SK-N-SH (cell line): ENCODE measurements around the gene CDK5. TPM values are rescaled to one million over a fixed set of nuclear protein-coding genes. Genes with fewer than 3 reads are reported as not detected.

Source experiments
- CHD2 ChIP-seq: fragments of 150-350 bp; IDR thresholded peaks from 2 replicates; pipeline ENCODE4 v1.6.1; 2018; ENCODE audit warnings: low read length; ENCODE audit not compliant: partially characterized antibody
- CTCF ChIP-seq: fragments of 200-600 bp; sonication (generic); IDR thresholded peaks from 2 replicates; pipeline ENCODE4 v1.6.1; 2017; ENCODE audit warnings: antibody characterized with exemption, mild to moderate bottlenecking, moderate library complexity
- EP300 ChIP-seq, 2 experiments: IDR thresholded peaks; 2 replicates each; pipeline versions ENCODE4 v1.4.0 to v1.6.1; 2012; ENCODE audit warnings: borderline replicate concordance in 1 of 2, low read depth in 1 of 2, low read length in 1 of 2
- EZH2phosphoT487 ChIP-seq: fragments of 200-600 bp; sonication (generic); IDR thresholded peaks from 2 replicates; pipeline ENCODE4 v1.6.1; 2017; ENCODE audit warnings: low read depth, mixed run types, mild to moderate bottlenecking, antibody characterized with exemption, moderate library complexity, borderline replicate concordance
- FOSL2 ChIP-seq: IDR thresholded peaks from 2 replicates; pipeline ENCODE4 v1.4.0; 2012; ENCODE audit warnings: low read depth, mild to moderate bottlenecking, moderate library complexity, borderline replicate concordance
- FOXM1 ChIP-seq: IDR thresholded peaks from 2 replicates; pipeline ENCODE4 v1.4.0; 2012; ENCODE audit warnings: low read depth, mild to moderate bottlenecking
- GABPA ChIP-seq: IDR thresholded peaks from 2 replicates; pipeline ENCODE4 v1.4.0; 2012; ENCODE audit warnings: low read depth, mild to moderate bottlenecking
- GATA2 ChIP-seq: sonication (generic); formaldehyde crosslinking; IDR thresholded peaks from 2 replicates; pipeline ENCODE4 v1.5.0; 2020; ENCODE audit warnings: mild to moderate bottlenecking, missing genetic modification reagents
- MXI1 ChIP-seq: IDR thresholded peaks from 2 replicates; pipeline ENCODE4 v1.6.1; 2012; ENCODE audit warnings: mild to moderate bottlenecking, low read depth, low read length, improper control_type of control experiment
- NFIC ChIP-seq: IDR thresholded peaks from 2 replicates; pipeline ENCODE4 v1.4.0; 2012; ENCODE audit warnings: borderline replicate concordance
- POLR2AphosphoS5 ChIP-seq: IDR thresholded peaks from 2 replicates; pipeline ENCODE4 v1.6.1; 2012; ENCODE audit warnings: low read depth, low read length
- RCOR1 ChIP-seq: fragments of 150-350 bp; IDR thresholded peaks from 2 replicates; pipeline ENCODE4 v1.6.1; 2017; ENCODE audit warnings: antibody characterized with exemption, low read length
- RFX5 ChIP-seq: IDR thresholded peaks from 2 replicates; pipeline ENCODE4 v1.6.1; 2012; ENCODE audit warnings: mild to moderate bottlenecking, improper control_type of control experiment, low read length
- SIN3A ChIP-seq: IDR thresholded peaks from 2 replicates; pipeline ENCODE4 v1.6.1; 2012; ENCODE audit warnings: low read depth, mild to moderate bottlenecking, low read length, moderate library complexity, borderline replicate concordance
- TAF1 ChIP-seq: IDR thresholded peaks from 2 replicates; pipeline ENCODE4 v1.6.1; 2012; ENCODE audit warnings: low read depth, mild to moderate bottlenecking, low read length, moderate library complexity, borderline replicate concordance
- TEAD4 ChIP-seq: IDR thresholded peaks from 2 replicates; pipeline ENCODE4 v1.4.0; 2012; ENCODE audit warnings: mild to moderate bottlenecking, borderline replicate concordance; ENCODE audit not compliant: insufficient read depth
- USF1 ChIP-seq: IDR thresholded peaks from 2 replicates; pipeline ENCODE4 v1.4.0; 2012; ENCODE audit warnings: low read depth, borderline replicate concordance
- polyA plus RNA-seq, 3 experiments: library from polyadenylated mRNA; depleted of rRNA; stranded (reverse); fragments of >200 nt; gene quantifications; 2 replicates each; pipeline ENCODE4 v1.2.3, GENCODE V29; 2012
- TF ChIP-seq, protein P1 (sequence below): IDR thresholded peaks from 2 replicates; pipeline ENCODE4 v1.4.0; 2012; ENCODE audit warnings: low read depth, borderline replicate concordance

The CDK5 gene
- polyA plus RNA-seq, 1 of the 3 experiments (the other 2 are of a cell fraction) = 125 TPM

DNA sequence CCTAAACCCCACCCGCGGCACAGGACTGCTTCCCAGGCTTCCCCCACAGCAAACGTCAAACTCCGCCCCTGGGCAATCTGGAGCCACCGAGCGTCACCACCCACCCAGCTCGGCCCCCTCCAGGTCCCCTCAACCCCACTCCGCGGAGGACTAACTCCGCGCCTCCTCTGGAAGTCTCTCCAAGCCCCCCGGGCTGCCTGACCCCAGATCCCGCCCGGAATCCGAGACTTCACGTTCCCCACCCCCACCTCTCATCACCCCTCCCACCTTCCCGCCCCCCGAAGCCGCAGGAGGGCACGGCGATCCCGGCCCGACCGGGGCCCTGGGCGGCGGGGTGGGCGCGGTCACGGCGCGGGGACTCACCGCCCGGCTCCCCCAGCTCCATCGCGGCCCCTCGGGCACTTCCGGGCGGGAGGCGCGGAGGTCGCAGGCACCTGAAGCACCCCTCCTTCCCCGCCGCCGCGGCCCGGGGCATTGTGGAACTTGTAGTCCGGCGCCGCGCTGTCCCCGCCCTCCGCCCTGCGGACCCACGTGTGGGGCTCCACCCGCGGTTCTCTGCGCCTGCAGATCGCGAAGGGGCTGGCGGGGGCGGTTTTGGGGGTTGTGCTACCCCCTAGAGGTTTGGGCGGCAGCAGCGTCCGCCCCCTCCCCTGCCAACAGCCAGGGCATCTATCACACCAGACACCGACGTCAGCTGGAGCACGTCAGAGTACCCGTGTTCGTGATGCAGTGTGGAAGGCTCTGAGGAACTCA is 25.6 kb upstream of the CDK5 start, which contains the start of gene TMUB1 (continued):
- TF ChIP-seq CTCF (no peak), FOXM1 (no peak), RCOR1 (no peak), NFIC (no peak), TAF1 (no peak; the same call in 1 of the 2 replicates), GABPA (peak; percentile 70), USF1 (peak; percentile 63; the same call in 1 of the 2 replicates), FOSL2 (no peak), POLR2AphosphoS5 (peak; percentile 26; the same call in 1 of the 2 replicates), GATA2 (CRISPR knock-in tag) (no peak), RFX5 (no peak), EP300 (IDR thresholded peaks at IDR 0.05; ENCODE audit: borderline replicate concordance in 1 of 2, low read depth in 1 of 2, low read length in 1 of 2) (no peak), SIN3A (no peak; the same call in 1 of the 2 replicates), MXI1 (peak; percentile 96), CHD2 (peak; percentile 69), EZH2phosphoT487 (no peak), TEAD4 (no peak)
- TF ChIP-seq, protein P1, sequence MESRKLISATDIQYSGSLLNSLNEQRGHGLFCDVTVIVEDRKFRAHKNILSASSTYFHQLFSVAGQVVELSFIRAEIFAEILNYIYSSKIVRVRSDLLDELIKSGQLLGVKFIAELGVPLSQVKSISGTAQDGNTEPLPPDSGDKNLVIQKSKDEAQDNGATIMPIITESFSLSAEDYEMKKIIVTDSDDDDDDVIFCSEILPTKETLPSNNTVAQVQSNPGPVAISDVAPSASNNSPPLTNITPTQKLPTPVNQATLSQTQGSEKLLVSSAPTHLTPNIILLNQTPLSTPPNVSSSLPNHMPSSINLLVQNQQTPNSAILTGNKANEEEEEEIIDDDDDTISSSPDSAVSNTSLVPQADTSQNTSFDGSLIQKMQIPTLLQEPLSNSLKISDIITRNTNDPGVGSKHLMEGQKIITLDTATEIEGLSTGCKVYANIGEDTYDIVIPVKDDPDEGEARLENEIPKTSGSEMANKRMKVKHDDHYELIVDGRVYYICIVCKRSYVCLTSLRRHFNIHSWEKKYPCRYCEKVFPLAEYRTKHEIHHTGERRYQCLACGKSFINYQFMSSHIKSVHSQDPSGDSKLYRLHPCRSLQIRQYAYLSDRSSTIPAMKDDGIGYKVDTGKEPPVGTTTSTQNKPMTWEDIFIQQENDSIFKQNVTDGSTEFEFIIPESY = peak; percentile 60; the same call in 1 of the 2 replicates
